ENCODE measurements around the gene USP22. TPM values are rescaled to one million over a fixed set of nuclear protein-coding genes. Genes with fewer than 3 reads are reported as not detected.

The USP22 gene
- total RNA-seq, 1 experiment from 2014 or later: 224 TPM

DNA sequence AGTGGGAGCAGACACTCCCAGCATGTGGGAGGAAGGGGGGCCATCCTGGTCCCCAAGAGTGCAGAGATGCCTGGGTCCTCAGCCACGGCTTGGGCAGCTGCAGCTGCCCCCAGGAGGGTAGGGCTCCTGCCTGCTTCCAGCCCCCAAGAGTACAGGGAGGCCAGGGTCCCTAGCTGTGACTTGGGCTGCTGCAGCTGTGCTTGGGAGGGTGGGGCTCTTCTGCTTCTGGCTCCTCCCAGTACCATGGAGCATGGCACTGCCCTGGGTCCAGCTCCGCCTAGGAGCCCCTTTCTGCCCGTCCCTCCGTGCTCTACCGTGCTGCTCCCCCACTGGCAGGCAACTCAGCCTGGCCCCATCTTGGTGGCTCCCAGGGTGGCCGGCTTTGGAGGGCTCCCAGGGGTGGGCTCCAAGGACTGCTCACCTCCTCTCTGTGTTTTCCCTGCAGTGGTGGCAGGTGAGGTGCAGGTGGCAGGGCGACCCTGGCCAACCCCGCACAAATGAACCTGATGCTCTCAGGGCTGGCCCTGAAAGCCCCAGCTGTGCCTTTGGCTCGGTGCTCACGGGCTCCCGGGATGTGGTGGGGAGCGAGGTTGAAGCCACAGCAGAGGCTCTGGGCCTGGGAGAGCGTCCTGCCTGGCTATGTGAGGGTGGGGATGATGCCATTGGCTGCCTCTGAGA lies 18.5 kb upstream of the USP22 start:
- in situ Hi-C loops (cut with HindIII; ENCODE audit: low pct_unique_long_range_greater_than_20kb, low sequenced_read_pairs) (no loop called here), intact Hi-C loops (cut with micrococcal nuclease; ENCODE audit: unreplicated experiment) (no loop called here)
- no peak for DNase-seq (ENCODE audit: low read depth, low spot score)
- H3K9me3 ChIP-seq (ENCODE audit: control insufficient read depth, insufficient read depth, low read depth, low read length): no peaks in the 10 kb centered on the region
- H3K36me3 ChIP-seq (ENCODE audit: control insufficient read depth, insufficient read depth, low read length): no peaks in the 10 kb centered on the region
- H3K27me3 ChIP-seq (ENCODE audit: control insufficient read depth, insufficient read depth, low read length): no peaks in the 10 kb centered on the region
- no peak overlapping the region for H3K4me3 ChIP-seq (ENCODE audit: low read depth in 2 of 2, low read length in 2 of 2)
- H3K4me1 ChIP-seq (ENCODE audit: control insufficient read depth, insufficient read depth, low read length): no peaks in the 10 kb centered on the region
- no TSS peak for BruUV-seq (replicated peaks)
- POLR2A ChIA-PET: no interaction called here
- CTCF ChIA-PET: no interaction called here
- H3K27ac ChIP-seq (ENCODE audit: low read length): no peak overlapping the region
- ATAC-seq: no peak
- TF ChIP-seq TCF7L2 (IDR thresholded peaks at IDR 0.05; ENCODE audit: low read depth, low read length): no peak
- no peak for TF ChIP-seq POLR2AphosphoS5 (IDR thresholded peaks at IDR 0.05; ENCODE audit: low read depth, low read length)
- no peak for TF ChIP-seq SIN3A (IDR thresholded peaks at IDR 0.05; ENCODE audit: borderline replicate concordance, insufficient read depth, low read depth, low read length)
- TF ChIP-seq, protein P1, sequence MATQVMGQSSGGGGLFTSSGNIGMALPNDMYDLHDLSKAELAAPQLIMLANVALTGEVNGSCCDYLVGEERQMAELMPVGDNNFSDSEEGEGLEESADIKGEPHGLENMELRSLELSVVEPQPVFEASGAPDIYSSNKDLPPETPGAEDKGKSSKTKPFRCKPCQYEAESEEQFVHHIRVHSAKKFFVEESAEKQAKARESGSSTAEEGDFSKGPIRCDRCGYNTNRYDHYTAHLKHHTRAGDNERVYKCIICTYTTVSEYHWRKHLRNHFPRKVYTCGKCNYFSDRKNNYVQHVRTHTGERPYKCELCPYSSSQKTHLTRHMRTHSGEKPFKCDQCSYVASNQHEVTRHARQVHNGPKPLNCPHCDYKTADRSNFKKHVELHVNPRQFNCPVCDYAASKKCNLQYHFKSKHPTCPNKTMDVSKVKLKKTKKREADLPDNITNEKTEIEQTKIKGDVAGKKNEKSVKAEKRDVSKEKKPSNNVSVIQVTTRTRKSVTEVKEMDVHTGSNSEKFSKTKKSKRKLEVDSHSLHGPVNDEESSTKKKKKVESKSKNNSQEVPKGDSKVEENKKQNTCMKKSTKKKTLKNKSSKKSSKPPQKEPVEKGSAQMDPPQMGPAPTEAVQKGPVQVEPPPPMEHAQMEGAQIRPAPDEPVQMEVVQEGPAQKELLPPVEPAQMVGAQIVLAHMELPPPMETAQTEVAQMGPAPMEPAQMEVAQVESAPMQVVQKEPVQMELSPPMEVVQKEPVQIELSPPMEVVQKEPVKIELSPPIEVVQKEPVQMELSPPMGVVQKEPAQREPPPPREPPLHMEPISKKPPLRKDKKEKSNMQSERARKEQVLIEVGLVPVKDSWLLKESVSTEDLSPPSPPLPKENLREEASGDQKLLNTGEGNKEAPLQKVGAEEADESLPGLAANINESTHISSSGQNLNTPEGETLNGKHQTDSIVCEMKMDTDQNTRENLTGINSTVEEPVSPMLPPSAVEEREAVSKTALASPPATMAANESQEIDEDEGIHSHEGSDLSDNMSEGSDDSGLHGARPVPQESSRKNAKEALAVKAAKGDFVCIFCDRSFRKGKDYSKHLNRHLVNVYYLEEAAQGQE (IDR thresholded peaks at IDR 0.05; ENCODE audit: insufficient read depth in 1 of 2, low read depth in 2 of 2, low read length in 1 of 2): no peak
- TF ChIP-seq, protein P2, sequence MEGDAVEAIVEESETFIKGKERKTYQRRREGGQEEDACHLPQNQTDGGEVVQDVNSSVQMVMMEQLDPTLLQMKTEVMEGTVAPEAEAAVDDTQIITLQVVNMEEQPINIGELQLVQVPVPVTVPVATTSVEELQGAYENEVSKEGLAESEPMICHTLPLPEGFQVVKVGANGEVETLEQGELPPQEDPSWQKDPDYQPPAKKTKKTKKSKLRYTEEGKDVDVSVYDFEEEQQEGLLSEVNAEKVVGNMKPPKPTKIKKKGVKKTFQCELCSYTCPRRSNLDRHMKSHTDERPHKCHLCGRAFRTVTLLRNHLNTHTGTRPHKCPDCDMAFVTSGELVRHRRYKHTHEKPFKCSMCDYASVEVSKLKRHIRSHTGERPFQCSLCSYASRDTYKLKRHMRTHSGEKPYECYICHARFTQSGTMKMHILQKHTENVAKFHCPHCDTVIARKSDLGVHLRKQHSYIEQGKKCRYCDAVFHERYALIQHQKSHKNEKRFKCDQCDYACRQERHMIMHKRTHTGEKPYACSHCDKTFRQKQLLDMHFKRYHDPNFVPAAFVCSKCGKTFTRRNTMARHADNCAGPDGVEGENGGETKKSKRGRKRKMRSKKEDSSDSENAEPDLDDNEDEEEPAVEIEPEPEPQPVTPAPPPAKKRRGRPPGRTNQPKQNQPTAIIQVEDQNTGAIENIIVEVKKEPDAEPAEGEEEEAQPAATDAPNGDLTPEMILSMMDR (IDR thresholded peaks at IDR 0.05): no peak

DNA sequence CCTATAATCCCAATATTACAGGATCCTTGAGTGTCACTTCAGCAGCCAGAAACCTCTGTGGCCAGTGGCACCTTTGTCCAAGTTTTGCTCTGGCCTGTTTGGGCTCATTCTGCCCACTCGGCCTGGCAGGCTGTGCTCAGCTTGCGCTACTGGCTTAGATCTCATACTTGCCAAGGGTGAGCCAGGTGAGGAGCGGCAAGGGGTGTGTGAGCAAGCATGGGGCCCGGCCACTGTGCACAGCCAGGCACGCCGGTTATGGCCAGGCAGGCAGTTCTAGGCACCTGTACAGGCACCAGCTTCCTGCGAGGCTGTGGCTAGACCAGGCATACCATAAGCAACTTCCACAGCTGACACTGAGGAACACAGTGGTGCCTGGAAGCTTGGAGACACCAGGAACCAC lies 16.9 kb upstream of the USP22 start:
- H3K27ac ChIP-seq (ENCODE audit: low read length): no peak overlapping the region
- H3K9me3 ChIP-seq (ENCODE audit: control insufficient read depth, insufficient read depth, low read depth, low read length): no peaks in the 10 kb centered on the region
- DNase-seq (ENCODE audit: low read depth, low spot score) (no peak), ATAC-seq (no peak)
- in situ Hi-C loops (cut with HindIII; ENCODE audit: low pct_unique_long_range_greater_than_20kb, low sequenced_read_pairs): no loop called here
- no peaks in the 10 kb centered on the region for H3K36me3 ChIP-seq (ENCODE audit: control insufficient read depth, insufficient read depth, low read length)
- H3K4me1 ChIP-seq (ENCODE audit: control insufficient read depth, insufficient read depth, low read length): no peaks in the 10 kb centered on the region
- TF ChIP-seq, protein P1 (IDR thresholded peaks at IDR 0.05; ENCODE audit: insufficient read depth in 1 of 2, low read depth in 2 of 2, low read length in 1 of 2): no peak
- CTCF ChIA-PET: no interaction called here
- no TSS peak for BruUV-seq (replicated peaks)
- intact Hi-C loops (cut with micrococcal nuclease; ENCODE audit: unreplicated experiment): no loop called here
- POLR2A ChIA-PET: no interaction called here
- no peaks in the 10 kb centered on the region for H3K27me3 ChIP-seq (ENCODE audit: control insufficient read depth, insufficient read depth, low read length)
- H3K4me3 ChIP-seq (ENCODE audit: low read depth in 2 of 2, low read length in 2 of 2): no peak overlapping the region
